Epithelial cell of esophagus (primary cell): ENCODE results near the gene CMTM8.

ENCODE experiments used
- DNase-seq: peaks from one replicate; pipeline ENCODE4 v3.0.0; 2010; ENCODE audit warnings: low read depth
- H3K4me3 ChIP-seq: 2 replicates; pipeline ENCODE4 v1.5.1; 2011; ENCODE audit warnings: mild to moderate bottlenecking, low read length, control low read depth
- CTCF ChIP-seq: IDR thresholded peaks from 2 replicates; pipeline ENCODE4 v1.5.1; 2011; ENCODE audit warnings: low read depth, mild to moderate bottlenecking, low read length, control low read depth, inconsistent platforms; ENCODE audit not compliant: insufficient read depth; ENCODE audit errors: missing control alignments

CMTM8 gene

GRCh38 chr3:32340611-32341365, 102.3 kb downstream of the CMTM8 start:
- no peak for DNase-seq
- no peak overlapping the region for H3K4me3 ChIP-seq
- peak; percentile 27 for TF ChIP-seq CTCF

GRCh38 chr3:32347343-32348125, 109.1 kb downstream of the CMTM8 start:
- no peak overlapping the region for H3K4me3 ChIP-seq
- TF ChIP-seq CTCF: no peak
- DNase-seq: no peak

- H3K4me3 ChIP-seq: no peak overlapping the region
- TF ChIP-seq CTCF: no peak
- DNase-seq: no peak
These were observed 110.7 kb downstream of the CMTM8 start for GRCh38 chr3:32349184-32349583.

- DNase-seq: peak; percentile 8
- TF ChIP-seq CTCF: no peak
- no peak overlapping the region for H3K4me3 ChIP-seq
These were observed 114.1 kb downstream of the CMTM8 start for GRCh38 chr3:32352563-32352962.

- DNase-seq: no peak
- no peak for TF ChIP-seq CTCF
- H3K4me3 ChIP-seq: no peak overlapping the region
These were observed 114.9 kb downstream of the CMTM8 start for GRCh38 chr3:32353351-32353750.

- peak; percentile 22 for DNase-seq
These were observed 115.9 kb downstream of the CMTM8 start for GRCh38 chr3:32354362-32354778.

More at GRCh38 chr3:32354362-32354778, 115.9 kb downstream of the CMTM8 start:
- TF ChIP-seq CTCF: no peak
- H3K4me3 ChIP-seq: no peak overlapping the region
